IPS DF 4.7 (cell line): ENCODE data around the gene SLC66A3.

Source experiments
- DNase-seq: peaks from one replicate; pipeline ENCODE4 v3.0.0-alpha.2; 2013; ENCODE audit warnings: low spot score; ENCODE audit errors: extremely low read depth

Gene SLC66A3

GRCh38 chr2:11155381-11156035, at the start of gene SLC66A3:
SLC66A3 (plus strand) TSS chr2:11155467; CDS start chr2:11155547, 80 bp downstream.
- no peak for DNase-seq

- no peak for DNase-seq
These were observed 46.3 kb upstream of the SLC66A3 start for GRCh38 chr2:11109002-11109401.

- no peak for DNase-seq
These were observed 42.3 kb upstream of the SLC66A3 start for GRCh38 chr2:11112870-11113428.

GRCh38 chr2:11117776-11118175, 37.5 kb upstream of the SLC66A3 start:
- no peak for DNase-seq

GRCh38 chr2:11118761-11119160, 36.5 kb upstream of the SLC66A3 start:
- DNase-seq, result no peak

GRCh38 chr2:11121099-11121822, 34.0 kb upstream of the SLC66A3 start:
- DNase-seq, result no peak

- no peak for DNase-seq
These were observed 33.5 kb upstream of the SLC66A3 start for GRCh38 chr2:11121823-11122155.

- DNase-seq, result no peak
These were observed 32.9 kb upstream of the SLC66A3 start for GRCh38 chr2:11122380-11122779.

GRCh38 chr2:11123001-11123809, 32.1 kb upstream of the SLC66A3 start:
- no peak for DNase-seq

- DNase-seq, result no peak
These were observed 31.2 kb upstream of the SLC66A3 start for GRCh38 chr2:11123856-11124759.

GRCh38 chr2:11124760-11125068, 30.6 kb upstream of the SLC66A3 start:
- DNase-seq, result no peak

GRCh38 chr2:11127761-11128160, 27.5 kb upstream of the SLC66A3 start:
- no peak for DNase-seq

GRCh38 chr2:11128243-11128951, 26.9 kb upstream of the SLC66A3 start:
- no peak for DNase-seq

GRCh38 chr2:11129598-11130449, 25.4 kb upstream of the SLC66A3 start:
- no peak for DNase-seq

- DNase-seq, result no peak
These were observed 23.9 kb upstream of the SLC66A3 start for GRCh38 chr2:11131166-11131920.

- DNase-seq, result no peak
These were observed 23.1 kb upstream of the SLC66A3 start for GRCh38 chr2:11132036-11132671.

- DNase-seq, result no peak
These were observed 21.9 kb upstream of the SLC66A3 start for GRCh38 chr2:11133238-11133935.

- DNase-seq, result no peak
These were observed 21.3 kb upstream of the SLC66A3 start for GRCh38 chr2:11133936-11134320.
